Activated B cell treated with CpG ODN at 0.5 μM for 24 hours (primary cell): ENCODE results near the gene STAT6. TPM values are rescaled to one million over a fixed set of nuclear protein-coding genes. Genes with fewer than 3 reads are reported as not detected.
A peak's percentile ranks its signal among the peaks of the same experiment; 100 is the strongest.

Experiments
- ATAC-seq: fragments of 200-7000 bp; cut with Tn5 transposase; one replicate; pipeline ENCODE4 v1.10.0; 2021; ENCODE audit warnings: low read depth, mild to moderate bottlenecking, moderate library complexity
- CTCF ChIA-PET: fragments of 350-600 bp; sonication (Branson Sonifier 250); formaldehyde crosslinking; loops from one replicate; lab custom pipeline; 2021; ENCODE audit warnings: antibody characterized with exemption; lab: Charles Lee
- POLR2A ChIA-PET: fragments of 350-600 bp; sonication (Branson Sonifier 250); formaldehyde crosslinking; loops from one replicate; lab custom pipeline; 2021; ENCODE audit warnings: antibody characterized with exemption; lab: Charles Lee
- DNase-seq: peaks from one replicate; pipeline ENCODE4 v3.0.0; 2022
- H3K27ac Mint-ChIP-seq: one replicate; pipeline ENCODE4 v1.8.0; 2020; ENCODE audit warnings: mixed read lengths
- H3K27me3 Mint-ChIP-seq: one replicate; pipeline ENCODE4 v1.8.0; 2021; ENCODE audit warnings: mixed read lengths
- H3K36me3 Mint-ChIP-seq: one replicate; pipeline ENCODE4 v1.8.0; 2021; ENCODE audit warnings: low read depth, mixed read lengths
- H3K4me1 Mint-ChIP-seq: one replicate; pipeline ENCODE4 v1.8.0; 2021; ENCODE audit warnings: mixed read lengths
- H3K4me3 Mint-ChIP-seq: one replicate; pipeline ENCODE4 v1.8.0; 2020; ENCODE audit warnings: mild to moderate bottlenecking, mixed read lengths
- H3K9me3 Mint-ChIP-seq: one replicate; pipeline ENCODE4 v1.8.0; 2020; ENCODE audit warnings: mixed read lengths
- CTCF ChIP-seq: fragments of 200-600 bp; IDR thresholded peaks from one replicate; pipeline ENCODE4 v1.8.0; 2022; ENCODE audit warnings: antibody characterized with exemption, mild to moderate bottlenecking
- intact Hi-C: fragments of 100-400 bp; cut with micrococcal nuclease; formaldehyde crosslinking; loops from one replicate; pipeline ENCODE4 v1.15.1; 2024
- total RNA-seq: library from RNA; stranded (reverse); gene quantifications from 2 replicates; pipeline ENCODE4 v1.2.3, GENCODE V29; 2022

Gene STAT6
- total RNA-seq, 1 donor from 2014 or later = 745 TPM

- POLR2A ChIA-PET = interaction anchor here (16.5 kb wide), 2 partner anchors 13 to 17 kb away, joined by 337 to 692 read pairs; partner anchors contain the start of genes NEMP1 and STAT6
- H3K36me3 Mint-ChIP-seq = peaks cover 49% of the 10 kb centered on the region
- peak overlapping the region; percentile 19 for H3K27ac Mint-ChIP-seq
- H3K9me3 Mint-ChIP-seq = no peaks in the 10 kb centered on the region
- ATAC-seq (no peak), DNase-seq (no peak)
- intact Hi-C loops = no loop called here
- no peaks in the 10 kb centered on the region for H3K27me3 Mint-ChIP-seq
- CTCF ChIA-PET = interaction anchor here (0.7 to 10.6 kb wide), 3 partner anchors 21 to 33 kb away, joined by 3 to 102 read pairs (median 11); partner anchors contain the start of gene STAT6
- H3K4me3 Mint-ChIP-seq = peak overlapping the region; percentile 67
- H3K4me1 Mint-ChIP-seq = peaks cover 72% of the 10 kb centered on the region
- TF ChIP-seq CTCF = no peak
These were observed 20.1 kb downstream of the STAT6 start for GRCh38 chr12:57090924-57091637.

GRCh38 chr12:57090490-57090889 is 20.7 kb downstream of the STAT6 start:
- H3K9me3 Mint-ChIP-seq = no peaks in the 10 kb centered on the region
- no peak for TF ChIP-seq CTCF
- H3K27ac Mint-ChIP-seq = peak overlapping the region; percentile 19
- peak overlapping the region; percentile 67 for H3K4me3 Mint-ChIP-seq
- POLR2A ChIA-PET = interaction anchor here (0.6 to 16.5 kb wide), 4 partner anchors 14 to 364 kb away, joined by 3 to 692 read pairs (median 172); partner anchors contain the start of genes NEMP1 and STAT6
- ATAC-seq (no peak), DNase-seq (no peak)
- CTCF ChIA-PET = interaction anchor here (2.0 to 10.6 kb wide), 2 partner anchors 20 to 21 kb away, joined by 11 to 102 read pairs; partner anchors contain the start of gene STAT6
- H3K4me1 Mint-ChIP-seq = peaks cover 72% of the 10 kb centered on the region
- no peaks in the 10 kb centered on the region for H3K27me3 Mint-ChIP-seq
- peaks cover 44% of the 10 kb centered on the region for H3K36me3 Mint-ChIP-seq
- intact Hi-C loops = no loop called here

GRCh38 chr12:57089271-57090245 is 21.6 kb downstream of the STAT6 start:
- CTCF ChIA-PET = interaction anchor here (2.0 to 10.6 kb wide), 2 partner anchors 19 to 22 kb away, joined by 11 to 102 read pairs; partner anchors contain the start of gene STAT6
- no peak for TF ChIP-seq CTCF
- DNase-seq = peak; percentile 59
- Mint-ChIP-seq H3K4me1 (peaks cover 64% of the 10 kb centered on the region), H3K36me3 (peaks cover 35% of the 10 kb centered on the region), H3K9me3 (no peaks in the 10 kb centered on the region), H3K27me3 (no peaks in the 10 kb centered on the region), H3K4me3 (peak overlapping the region; percentile 91), H3K27ac (peak overlapping the region; percentile 85)
- POLR2A ChIA-PET = interaction anchor here (0.6 to 16.5 kb wide), 8 partner anchors 15 to 992 kb away, joined by 3 to 692 read pairs (median 5); partner anchors contain the start of genes NEMP1 and STAT6
- intact Hi-C loops = loop anchor here (5.0 kb wide), 2 partner anchors 402 to 972 kb away; partner anchors contain the start of genes PTGES3, RPL41 and ZC3H10
- ATAC-seq = no peak

GRCh38 chr12:57088354-57089270 is 22.6 kb downstream of the STAT6 start, which contains the start of gene NAB2:
Gene NAB2 (plus strand): TSS chr12:57089114. CDS start chr12:57089272, 158 bp downstream.
- Mint-ChIP-seq H3K9me3 (no peaks in the 10 kb centered on the region), H3K27ac (peak within 1 kb of the TSS; percentile 96), H3K4me3 (peak within 1 kb of the TSS; percentile 91), H3K4me1 (peaks cover 55% of the 10 kb centered on the region), H3K27me3 (no peaks in the 10 kb centered on the region), H3K36me3 (peaks cover 30% of the 10 kb centered on the region)
- intact Hi-C loops = loop anchor here (1.0 to 5.0 kb wide), 4 partner anchors 24 to 971 kb away; partner anchors contain the start of genes PRIM1, PTGES3, RPL41 and ZC3H10
- peak; percentile 89 for DNase-seq
- POLR2A ChIA-PET = interaction anchor here (0.6 to 16.5 kb wide), 12 partner anchors 14 to 991 kb away, joined by 3 to 692 read pairs (median 3); partner anchors contain the start of genes NEMP1 and STAT6
- ATAC-seq = peak; percentile 66
- CTCF ChIA-PET = interaction anchor here (3.0 to 10.6 kb wide), 2 partner anchors 18 to 23 kb away, joined by 22 to 102 read pairs; partner anchors contain the start of gene STAT6
- TF ChIP-seq CTCF = no peak
